Fibroblast of peridontal ligament (primary cell): ENCODE results near the gene KLHL12.
"Not testable (repeated sequence)": the region's sequence is repeated elsewhere in the genome, so short reads cannot be mapped to it uniquely, and the experiment has no call there.

Experiments
- DNase-seq: peaks from one replicate; pipeline ENCODE4 v3.0.0-alpha.2; 2010; ENCODE audit errors: extremely low read depth

KLHL12 gene

DNA sequence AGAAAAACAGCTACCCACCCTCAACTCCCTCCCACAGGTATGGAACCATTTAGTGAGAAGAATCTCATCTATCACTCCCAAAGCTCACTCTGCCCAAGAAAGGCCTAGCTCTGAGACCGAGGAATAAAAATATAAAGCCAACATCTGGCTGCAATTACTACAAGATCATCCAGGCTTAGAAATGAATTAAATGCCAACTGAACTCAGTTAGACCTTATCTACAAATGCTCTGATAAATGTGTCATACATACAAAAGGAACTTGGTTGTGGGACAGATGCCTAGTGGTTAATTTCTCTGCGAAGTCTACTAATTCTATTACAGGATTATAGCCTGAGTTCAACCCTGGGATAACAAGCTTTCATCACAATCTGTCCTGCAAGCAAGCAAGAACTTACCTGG, 24.4 kb upstream of the KLHL12 start:
- peak; percentile 42 for DNase-seq

- DNase-seq: no peak
Measured at GRCh38 chr1:202945483-202945882, 18.4 kb upstream of the KLHL12 start.

- DNase-seq: no peak
Measured at GRCh38 chr1:202944438-202944921, 17.4 kb upstream of the KLHL12 start.

GRCh38 chr1:202942426-202942825, 15.4 kb upstream of the KLHL12 start:
- DNase-seq: no peak

GRCh38 chr1:202941372-202941771, 14.3 kb upstream of the KLHL12 start:
- no peak for DNase-seq

GRCh38 chr1:202940561-202940960, 13.5 kb upstream of the KLHL12 start:
- DNase-seq: no peak

DNA sequence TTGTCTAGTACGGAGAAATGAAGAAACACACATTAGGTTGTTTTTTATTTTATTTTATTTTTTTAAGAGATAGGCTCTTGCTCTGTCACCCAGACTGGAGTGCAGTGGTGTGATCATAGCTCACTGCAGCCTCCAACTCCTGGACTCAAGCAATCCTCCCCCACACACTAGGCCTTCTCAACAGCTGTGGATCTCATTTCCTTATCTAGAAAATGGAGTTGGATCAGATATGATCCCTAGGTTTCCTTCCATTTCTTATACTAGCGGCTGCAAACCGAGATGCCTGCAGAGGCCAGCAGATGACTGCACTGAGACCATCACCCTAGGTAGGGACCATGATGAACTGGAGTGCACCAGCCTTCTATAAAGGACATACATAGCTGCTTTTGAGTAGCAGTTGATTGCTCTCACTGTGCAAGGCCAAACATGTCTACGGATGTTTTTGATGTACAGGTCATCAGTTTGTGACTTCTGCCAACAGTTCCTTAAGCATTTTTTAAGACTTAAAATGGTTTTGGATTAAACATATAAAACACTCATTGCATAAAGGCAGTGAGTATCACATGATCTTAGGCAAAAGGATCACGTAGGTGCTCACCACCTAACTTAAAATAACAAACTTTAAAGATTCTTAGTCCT, 11.4 kb upstream of the KLHL12 start:
- no peak for DNase-seq

GRCh38 chr1:202936409-202936808, 9.4 kb upstream of the KLHL12 start:
- DNase-seq: not testable (repeated sequence)

GRCh38 chr1:202935844-202936243, 8.8 kb upstream of the KLHL12 start:
- DNase-seq: no peak

DNA sequence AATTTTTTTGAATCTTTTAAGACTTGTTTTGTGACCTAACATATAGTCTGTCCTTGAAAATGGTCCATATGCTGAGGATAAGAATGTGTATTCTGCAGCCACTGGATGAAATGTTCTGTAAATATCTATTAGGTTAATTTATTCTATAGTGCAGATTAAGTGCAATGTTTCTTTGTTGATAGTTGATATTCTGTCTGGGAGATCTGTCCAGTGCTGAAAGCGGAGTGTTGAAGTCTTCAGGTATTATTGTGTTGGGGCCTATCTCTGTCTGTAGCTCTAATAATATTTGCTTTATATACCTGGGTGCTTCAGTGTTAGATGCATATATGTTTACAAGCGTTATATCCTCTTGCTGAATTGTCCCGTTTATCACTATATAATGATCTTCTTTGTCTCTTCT, 7.7 kb upstream of the KLHL12 start:
- DNase-seq: no peak

GRCh38 chr1:202932476-202932875, 5.4 kb upstream of the KLHL12 start:
- DNase-seq: no peak

GRCh38 chr1:202923533-202923932, 3.5 kb downstream of the KLHL12 start:
- no peak for DNase-seq

DNA sequence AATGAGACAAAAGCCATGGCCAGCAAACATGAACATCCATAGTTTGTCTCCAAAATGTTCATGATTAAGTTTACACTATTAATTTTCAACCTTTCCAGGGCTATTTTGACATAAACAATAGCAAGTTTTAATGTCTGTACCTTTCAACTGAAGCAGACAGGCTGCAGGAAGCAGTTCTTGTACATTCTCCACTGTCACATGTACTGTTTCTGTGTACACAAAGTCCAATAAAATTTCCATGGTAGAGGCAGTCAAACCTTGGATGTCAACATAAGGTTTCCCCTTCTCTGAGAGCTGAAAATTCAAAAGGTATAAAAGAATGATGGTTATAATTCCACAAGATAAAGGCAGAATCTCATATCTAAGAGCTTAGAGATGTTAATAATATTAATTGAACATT, 7.4 kb downstream of the KLHL12 start:
- DNase-seq: no peak

- DNase-seq: no peak
Measured at GRCh38 chr1:202915146-202915545, 11.9 kb downstream of the KLHL12 start.

DNA sequence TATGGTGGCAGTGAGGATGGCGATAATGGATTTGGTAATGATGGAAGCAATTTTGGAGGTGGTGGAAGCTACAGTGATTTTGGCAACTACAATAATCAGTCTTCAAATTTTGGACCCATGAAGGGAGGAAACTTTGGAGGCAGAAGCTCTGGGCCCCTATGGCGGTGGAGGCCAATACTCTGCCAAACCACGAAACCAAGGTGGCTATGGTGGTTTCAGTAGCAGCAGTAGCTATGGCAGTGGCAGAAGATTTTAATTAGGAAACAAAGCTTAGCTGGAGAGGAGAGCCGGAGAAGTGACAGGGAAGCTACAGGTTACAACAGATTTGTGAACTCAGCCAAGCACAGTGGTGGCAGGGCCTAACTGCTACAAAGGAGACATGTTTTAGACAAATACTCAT, 14.6 kb downstream of the KLHL12 start:
- DNase-seq: not testable (repeated sequence)

GRCh38 chr1:202909494-202909893, 17.5 kb downstream of the KLHL12 start:
- no peak for DNase-seq

DNA sequence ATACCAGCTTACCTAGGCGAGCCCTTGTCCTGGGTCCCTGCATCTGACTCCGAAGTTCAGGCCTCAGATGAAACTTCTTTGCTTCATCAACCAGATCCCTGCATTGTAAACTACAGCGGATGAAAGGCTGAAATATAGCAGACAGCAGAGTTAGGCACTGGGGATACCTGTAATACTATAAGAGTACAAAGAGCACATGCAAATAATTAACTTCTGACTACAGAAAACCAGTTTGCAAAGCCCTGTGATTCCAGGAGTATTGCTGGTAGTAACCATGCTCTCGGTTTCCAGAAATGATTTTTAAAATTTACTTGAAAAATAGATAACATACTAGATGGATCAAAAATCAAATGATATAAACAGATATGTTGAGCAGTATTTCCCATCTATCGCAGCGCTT, 18.0 kb downstream of the KLHL12 start:
- no peak for DNase-seq

DNA sequence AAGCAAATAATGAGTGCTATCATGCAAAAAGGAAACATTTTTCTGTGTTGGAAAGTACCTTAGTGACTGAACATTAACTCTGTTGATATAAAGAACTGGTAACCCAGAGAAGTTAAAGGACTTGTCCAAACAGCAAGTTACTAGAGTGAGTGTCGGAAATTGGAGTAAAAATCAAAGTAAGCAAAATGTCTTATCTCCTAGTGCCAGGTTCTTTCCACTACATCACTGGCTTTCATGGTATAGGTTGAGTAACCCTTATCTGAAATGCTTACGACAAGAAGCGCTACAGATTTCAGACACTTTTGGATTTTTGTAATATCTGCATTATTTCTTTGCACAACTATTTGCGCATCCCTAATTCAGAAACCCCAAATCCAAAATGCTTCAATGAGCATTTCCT, 21.7 kb downstream of the KLHL12 start:
- DNase-seq: no peak

DNA sequence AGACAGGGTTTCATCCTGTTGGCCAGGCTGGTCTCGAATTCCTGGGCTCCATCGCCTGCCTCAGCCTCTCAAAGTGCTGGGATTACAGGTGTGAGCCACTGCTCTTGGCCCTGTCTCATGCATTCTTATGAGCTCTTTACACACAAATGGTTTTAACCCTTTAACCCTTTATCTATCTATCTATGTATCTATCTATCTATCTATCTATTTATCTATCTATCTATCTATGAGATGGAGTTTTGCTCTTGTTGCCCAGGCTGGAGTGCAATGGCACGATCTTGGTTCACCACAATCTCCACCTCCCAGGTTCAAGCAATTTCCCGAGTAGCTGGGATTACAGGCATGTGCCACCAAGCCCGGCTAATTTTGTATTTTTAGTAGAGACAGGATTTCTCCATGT, 23.2 kb downstream of the KLHL12 start:
- not testable (repeated sequence) for DNase-seq

GRCh38 chr1:202901555-202901954, 25.5 kb downstream of the KLHL12 start:
- DNase-seq: no peak

DNA sequence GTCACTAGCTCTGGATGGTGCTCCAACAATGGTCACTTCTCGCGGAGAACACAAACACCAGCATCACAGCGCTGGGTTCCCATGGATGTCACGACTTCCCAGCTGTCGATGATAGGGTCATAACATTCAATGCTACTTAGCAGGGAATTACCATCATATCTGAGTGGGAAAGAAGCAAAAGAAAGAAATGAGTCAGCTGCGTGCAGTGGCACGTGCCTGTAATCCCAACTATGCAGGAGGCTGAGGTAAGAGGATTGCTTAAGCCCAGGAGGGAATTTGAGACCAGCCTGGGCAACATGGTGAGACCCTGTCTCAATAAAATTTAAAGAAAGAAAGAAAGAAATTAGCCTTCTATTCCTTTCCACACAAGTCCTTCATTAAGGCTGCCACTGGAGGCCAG, 34.5 kb downstream of the KLHL12 start:
- DNase-seq: no peak

- DNase-seq: no peak
Measured at GRCh38 chr1:202890392-202890791, 36.6 kb downstream of the KLHL12 start.

DNA sequence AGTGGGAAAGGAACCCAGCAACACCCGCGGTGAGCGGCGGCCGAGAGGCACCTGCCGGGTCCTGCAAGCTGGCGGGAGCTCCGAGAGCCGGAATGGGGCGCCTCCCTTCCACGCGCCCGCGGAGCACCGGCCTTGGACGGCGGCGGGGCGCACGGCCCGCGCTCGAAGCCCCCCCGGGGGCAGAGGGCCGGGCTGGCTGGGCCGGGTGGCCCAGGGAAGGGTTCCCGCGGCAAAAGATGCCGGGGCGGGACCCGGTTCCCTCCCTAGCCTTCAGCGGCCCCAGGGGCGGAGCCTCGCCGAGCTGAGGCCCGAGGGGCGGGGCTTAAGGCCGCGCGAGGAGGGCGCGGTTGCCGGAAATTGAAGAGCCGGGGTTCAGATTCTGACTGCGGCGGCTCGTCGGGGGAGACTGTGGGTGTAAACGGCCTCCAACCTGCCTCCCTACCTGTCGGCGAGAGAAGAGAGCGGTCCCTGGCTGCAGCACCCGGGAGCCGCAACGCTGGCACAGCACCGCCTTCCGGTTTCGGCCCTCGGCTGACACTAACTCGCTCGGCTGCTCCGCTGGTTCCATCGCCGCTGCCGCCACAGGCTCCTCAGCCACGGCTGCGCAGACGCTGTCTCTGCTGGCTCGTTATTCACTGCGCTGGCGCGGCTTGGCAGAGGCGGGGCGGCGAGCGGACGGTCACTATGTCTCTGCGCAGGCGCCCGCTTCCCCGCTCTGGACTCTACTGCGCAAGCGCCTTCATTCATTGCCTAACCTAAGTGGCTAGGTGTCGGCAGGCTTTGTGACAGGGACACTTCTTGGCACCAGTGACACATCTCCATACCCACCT, 38.3 kb downstream of the KLHL12 start, which contains the start of gene RABIF:
TSS of gene RABIF (minus strand) at position 619 of the 830 bp plus-strand sequence. CDS start at position 568, 51 bp downstream.
- peak; percentile 90 for DNase-seq
